ENCODE data around the gene EGFL8. TPM values are rescaled to one million over a fixed set of nuclear protein-coding genes. Genes with fewer than 3 reads are reported as not detected.

EGFL8 gene
- total RNA-seq, 1 donor = 0.72 TPM

- TF ChIP-seq CTCF (IDR thresholded peaks at IDR 0.05; ENCODE audit: insufficient read depth, low read length) = peak; percentile 53
- peak; percentile 64 for DNase-seq (ENCODE audit: low read depth)
- peak overlapping the region; percentile 75 for H3K4me3 ChIP-seq (ENCODE audit: low read depth, low read length)
Measured at GRCh38 chr6:32154514-32155161, 9.8 kb upstream of the EGFL8 start.

- DNase-seq (ENCODE audit: low read depth) = no peak
- H3K4me3 ChIP-seq (ENCODE audit: low read depth, low read length) = no peak overlapping the region
- TF ChIP-seq CTCF (IDR thresholded peaks at IDR 0.05; ENCODE audit: insufficient read depth, low read length) = no peak
Measured at GRCh38 chr6:32156891-32157290, 7.5 kb upstream of the EGFL8 start.

DNA sequence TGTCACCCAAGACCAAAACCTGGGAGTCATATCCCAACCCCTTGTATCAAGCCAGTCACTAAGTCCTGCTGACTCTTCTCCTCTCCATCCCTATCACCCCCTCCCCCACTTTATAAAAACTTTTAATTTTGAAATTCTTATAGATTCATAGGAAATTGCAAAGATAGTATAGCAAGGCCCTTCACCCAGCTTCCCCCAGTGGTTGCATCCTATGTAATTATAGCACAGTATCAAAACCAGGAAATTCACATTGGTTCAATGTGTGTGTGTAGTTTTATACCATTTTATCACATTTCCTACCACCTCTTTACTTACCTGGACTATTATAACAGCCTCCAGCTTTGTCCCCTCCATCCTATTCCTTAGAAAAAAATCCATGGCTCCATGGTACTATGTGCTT lies 6.3 kb upstream of the EGFL8 start:
- no peak overlapping the region for H3K4me3 ChIP-seq (ENCODE audit: low read depth, low read length)
- no peak for DNase-seq (ENCODE audit: low read depth)
- TF ChIP-seq CTCF (IDR thresholded peaks at IDR 0.05; ENCODE audit: insufficient read depth, low read length) = no peak

GRCh38 chr6:32163559-32164258 lies 686 bp upstream of the EGFL8 start:
- DNase-seq (ENCODE audit: low read depth) = no peak
- no peak overlapping the region for H3K4me3 ChIP-seq (ENCODE audit: low read depth, low read length)
- no peak for TF ChIP-seq CTCF (IDR thresholded peaks at IDR 0.05; ENCODE audit: insufficient read depth, low read length)

DNA sequence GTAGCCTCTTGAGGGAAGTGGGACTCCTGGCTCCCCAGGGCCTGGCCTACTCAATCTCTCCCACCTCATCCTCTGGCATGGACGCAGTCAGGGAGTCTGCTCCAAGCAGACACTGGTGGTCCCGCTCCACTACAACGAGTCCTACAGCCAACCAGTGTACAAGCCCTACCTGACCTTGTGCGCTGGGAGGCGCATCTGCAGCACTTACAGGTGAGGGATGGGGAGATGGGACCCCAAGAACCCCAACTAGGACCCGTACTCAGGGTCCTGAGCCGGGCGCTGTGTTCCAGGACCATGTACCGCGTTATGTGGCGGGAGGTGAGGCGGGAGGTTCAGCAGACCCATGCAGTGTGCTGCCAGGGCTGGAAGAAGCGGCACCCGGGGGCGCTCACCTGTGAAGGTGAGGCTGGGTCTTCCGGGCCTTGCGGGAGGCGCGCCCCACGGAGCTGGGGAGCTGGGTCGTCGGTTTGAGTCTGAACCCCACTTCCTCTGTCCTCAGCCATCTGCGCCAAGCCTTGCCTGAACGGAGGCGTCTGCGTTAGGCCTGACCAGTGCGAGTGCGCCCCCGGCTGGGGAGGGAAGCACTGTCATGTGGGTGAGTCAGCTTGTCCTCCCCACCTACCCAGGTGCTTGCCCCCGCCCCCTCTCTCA lies 2.1 kb downstream of the EGFL8 start:
- DNase-seq (ENCODE audit: low read depth) = no peak
- peak; percentile 5 for TF ChIP-seq CTCF (IDR thresholded peaks at IDR 0.05; ENCODE audit: insufficient read depth, low read length)
- no peak overlapping the region for H3K4me3 ChIP-seq (ENCODE audit: low read depth, low read length)

GRCh38 chr6:32167154-32167760 lies 2.9 kb downstream of the EGFL8 start:
- no peak overlapping the region for H3K4me3 ChIP-seq (ENCODE audit: low read depth, low read length)
- DNase-seq (ENCODE audit: low read depth) = no peak
- TF ChIP-seq CTCF (IDR thresholded peaks at IDR 0.05; ENCODE audit: insufficient read depth, low read length) = no peak

Data from fibroblast of the aortic adventitia (primary cell).